D721Med (cell line): ENCODE results near the gene MED27.

ENCODE experiments used
- DNase-seq: peaks from one replicate; pipeline ENCODE4 v3.0.0; 2011; ENCODE audit warnings: low spot score; ENCODE audit not compliant: insufficient read length
- FAIRE-seq: peaks from 2 replicates; lab custom pipeline; 2011; peaks lifted over from hg19 to GRCh38; lab: Jason Lieb, UNC
- CTCF ChIP-seq: IDR thresholded peaks from 2 replicates; pipeline ENCODE4 v1.5.1; 2012; ENCODE audit warnings: mild to moderate bottlenecking, control low read depth; ENCODE audit not compliant: insufficient read depth; ENCODE audit errors: missing control alignments

The MED27 gene

GRCh38 chr9:132075853-132076252 lies 3.8 kb downstream of the MED27 start:
- DNase-seq = no peak
- no peak for FAIRE-seq
- no peak for TF ChIP-seq CTCF

GRCh38 chr9:132074736-132075135 lies 4.9 kb downstream of the MED27 start:
- no peak for DNase-seq
- FAIRE-seq = no peak
- TF ChIP-seq CTCF = no peak

GRCh38 chr9:132071847-132072507 lies 7.7 kb downstream of the MED27 start:
- DNase-seq = no peak
- no peak for FAIRE-seq
- TF ChIP-seq CTCF = no peak

- no peak for FAIRE-seq
- no peak for DNase-seq
- no peak for TF ChIP-seq CTCF
Measured at GRCh38 chr9:132069046-132069898, 10.4 kb downstream of the MED27 start.

- no peak for TF ChIP-seq CTCF
- no peak for FAIRE-seq
- no peak for DNase-seq
Measured at GRCh38 chr9:132068605-132069004, 11.1 kb downstream of the MED27 start.

GRCh38 chr9:132066511-132066910 lies 13.2 kb downstream of the MED27 start:
- FAIRE-seq (no peak), DNase-seq (no peak)
- no peak for TF ChIP-seq CTCF

- no peak for TF ChIP-seq CTCF
- no peak for DNase-seq
- no peak for FAIRE-seq
Measured at GRCh38 chr9:132066057-132066456, 13.6 kb downstream of the MED27 start.
